GM21360 (cell line): ENCODE measurements around the gene DTWD2.
"Not testable (repeated sequence)": the region's sequence is repeated elsewhere in the genome, so short reads cannot be mapped to it uniquely, and the experiment has no call there.

Source experiments
- ATAC-seq: cut with Tn5 transposase; IDR thresholded peaks from one replicate; pipeline ENCODE4 v1.9.1; 2021; ENCODE audit warnings: mild to moderate bottlenecking, moderate library complexity; ENCODE audit not compliant: unreplicated experiment

The DTWD2 gene

GRCh38 chr5:118998861-118999260 lies 10.5 kb upstream of the DTWD2 start:
- not testable (repeated sequence) for ATAC-seq

DNA sequence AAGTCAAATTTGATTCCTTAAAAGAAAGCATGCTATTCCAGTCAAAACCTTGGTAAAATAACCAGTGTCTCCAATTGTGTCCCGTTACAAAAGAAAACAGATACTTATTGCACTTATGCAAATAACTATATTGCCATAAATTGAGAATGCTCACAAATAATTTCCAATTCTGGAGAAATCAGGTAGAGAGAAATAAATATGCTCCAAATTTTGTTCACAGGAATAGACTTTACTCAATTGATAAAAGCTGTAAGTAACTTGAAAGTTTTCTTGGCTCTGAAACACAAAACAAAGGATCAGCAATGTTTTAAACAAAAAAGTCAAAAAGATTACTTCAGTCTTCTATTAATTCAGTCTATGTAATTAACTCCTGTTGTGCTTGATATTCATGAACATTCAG lies 7.8 kb upstream of the DTWD2 start:
- ATAC-seq, result no peak

- no peak for ATAC-seq
Measured at GRCh38 chr5:118994595-118994994, 6.2 kb upstream of the DTWD2 start.

DNA sequence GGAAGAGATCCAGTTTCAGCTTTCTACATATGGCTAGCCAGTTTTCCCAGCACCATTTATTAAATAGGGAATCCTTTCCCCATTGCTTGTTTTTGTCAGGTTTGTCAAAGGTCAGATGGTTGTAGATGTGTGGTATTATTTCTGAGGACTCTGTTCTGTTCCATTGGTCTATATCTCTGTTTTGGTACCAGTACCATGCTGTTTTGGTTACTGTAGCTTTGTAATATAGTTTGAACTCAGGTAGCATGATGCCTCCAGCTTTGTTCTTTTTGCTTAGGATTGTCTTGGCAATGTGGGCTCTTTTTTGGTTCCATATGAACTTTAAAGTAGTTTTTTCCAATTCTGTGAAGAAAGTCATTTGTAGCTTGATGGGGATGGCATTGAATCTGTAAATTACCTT lies 4.8 kb upstream of the DTWD2 start:
- not testable (repeated sequence) for ATAC-seq

DNA sequence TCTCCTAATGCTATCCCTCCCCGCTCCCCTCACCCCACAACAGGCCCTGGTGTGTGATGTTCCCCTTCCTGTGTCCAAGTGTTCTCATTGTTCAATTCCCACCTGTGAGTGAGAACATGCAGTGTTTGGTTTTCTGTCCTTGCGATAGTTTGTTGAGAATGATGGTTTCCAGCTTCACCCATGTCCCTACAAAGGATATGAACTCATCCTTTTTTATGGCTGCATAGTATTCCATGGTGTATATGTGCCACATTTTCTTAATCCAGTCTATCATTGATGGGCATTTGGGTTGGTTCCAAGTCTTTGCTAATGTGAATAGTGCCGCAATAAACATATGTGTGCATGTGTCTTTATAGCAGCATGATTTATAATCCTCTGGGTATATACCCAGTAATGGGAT lies 3.7 kb upstream of the DTWD2 start:
- ATAC-seq, result not testable (repeated sequence)

DNA sequence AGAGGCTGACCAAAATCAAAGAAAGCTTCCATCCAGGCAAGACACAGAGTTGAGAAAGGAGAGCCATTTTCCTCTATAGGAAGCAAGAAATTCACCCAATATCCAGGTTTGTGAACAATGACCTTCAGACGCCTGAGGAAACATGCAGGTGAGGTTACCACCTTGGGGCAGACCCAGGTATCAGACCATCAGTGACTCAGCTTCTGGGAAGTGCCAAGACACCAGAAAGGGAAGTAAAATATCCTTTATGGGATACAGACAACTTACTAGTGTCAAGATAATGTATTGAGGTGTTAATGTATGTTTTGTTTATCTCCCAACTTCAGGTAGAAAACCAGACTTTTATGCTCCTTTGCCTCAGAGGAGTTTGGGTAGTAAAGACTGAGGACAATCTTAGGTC lies 2.2 kb upstream of the DTWD2 start:
- ATAC-seq, result no peak

DNA sequence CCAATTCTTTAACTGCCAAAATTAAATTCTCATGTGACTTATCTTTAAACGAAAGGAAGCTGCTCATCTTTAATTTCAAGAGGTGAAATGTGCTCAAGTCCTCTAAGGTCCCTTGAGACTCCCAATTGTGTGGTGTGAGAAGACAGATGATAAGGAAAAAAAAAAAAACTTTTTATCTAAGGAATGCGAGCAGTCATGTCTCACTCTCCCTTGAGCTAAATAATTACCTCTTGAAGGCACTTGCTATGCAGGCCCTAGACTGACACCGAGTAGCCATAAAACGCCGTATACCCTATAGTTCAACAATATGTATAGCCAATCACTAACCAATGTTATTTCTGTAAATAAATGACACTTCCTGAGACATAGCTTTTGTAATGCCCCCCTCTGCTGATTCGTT lies 1.5 kb upstream of the DTWD2 start:
- no peak for ATAC-seq

GRCh38 chr5:118988866-118989180 lies 476 bp upstream of the DTWD2 start:
- no peak for ATAC-seq

DNA sequence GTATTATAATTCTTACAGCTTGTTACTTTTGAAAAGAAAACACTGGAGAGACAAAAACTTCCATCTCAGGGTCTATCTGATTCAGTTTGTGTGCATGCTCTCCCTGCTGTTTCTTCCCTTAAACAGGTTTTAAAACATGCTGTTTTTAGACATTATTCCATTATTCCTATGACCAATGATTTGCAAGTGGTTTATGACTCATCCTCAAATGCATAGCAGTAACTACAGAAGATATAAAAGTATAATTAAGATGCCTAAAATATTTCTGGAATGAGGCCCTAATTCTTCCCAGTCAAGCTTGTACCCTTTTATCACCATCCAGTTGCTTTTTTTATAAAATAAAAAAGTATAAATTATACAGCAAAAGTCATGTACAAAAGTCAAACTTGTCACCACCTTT lies 3.7 kb downstream of the DTWD2 start:
- ATAC-seq, result no peak

DNA sequence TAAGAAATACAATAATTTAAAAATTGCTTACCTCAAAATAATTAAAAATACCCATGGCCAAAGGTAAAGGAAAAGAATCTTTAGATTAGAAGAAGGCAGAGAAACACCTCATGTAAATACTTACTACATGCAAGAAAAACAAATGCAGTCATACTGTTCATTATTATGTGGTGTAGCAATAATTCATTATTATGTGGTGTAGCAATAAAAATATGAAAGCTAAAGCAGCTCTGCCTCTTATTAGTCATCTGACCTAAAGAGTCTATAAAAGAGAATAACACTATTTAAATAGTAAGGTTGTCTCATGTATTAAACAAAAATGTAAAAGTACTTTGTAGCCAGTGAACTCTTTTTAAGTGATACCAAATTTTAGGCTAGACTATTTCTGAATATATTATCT lies 6.6 kb downstream of the DTWD2 start:
- ATAC-seq, result no peak

DNA sequence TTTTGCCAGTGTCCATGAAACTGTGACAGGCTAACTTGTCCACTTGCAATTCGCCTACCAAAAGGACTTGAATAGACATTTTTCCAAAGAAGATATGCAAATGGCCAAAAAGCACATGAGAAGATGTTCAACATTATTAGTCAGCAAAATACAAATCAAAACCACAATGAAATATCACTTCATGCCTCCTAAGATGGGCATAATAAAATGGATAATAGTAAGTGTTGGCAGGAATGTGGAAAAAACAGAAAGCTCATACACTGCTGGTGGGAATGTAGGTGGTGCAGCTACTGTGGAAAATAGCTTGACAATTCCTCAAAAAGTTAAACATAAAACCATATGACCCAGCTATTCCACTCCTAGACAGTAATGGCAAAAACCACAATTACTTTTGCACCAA lies 7.9 kb downstream of the DTWD2 start:
- no peak for ATAC-seq

- ATAC-seq, result no peak
Measured at GRCh38 chr5:118980017-118980416, 8.3 kb downstream of the DTWD2 start.

GRCh38 chr5:118973779-118974445 lies 14.4 kb downstream of the DTWD2 start:
- not testable (repeated sequence) for ATAC-seq

DNA sequence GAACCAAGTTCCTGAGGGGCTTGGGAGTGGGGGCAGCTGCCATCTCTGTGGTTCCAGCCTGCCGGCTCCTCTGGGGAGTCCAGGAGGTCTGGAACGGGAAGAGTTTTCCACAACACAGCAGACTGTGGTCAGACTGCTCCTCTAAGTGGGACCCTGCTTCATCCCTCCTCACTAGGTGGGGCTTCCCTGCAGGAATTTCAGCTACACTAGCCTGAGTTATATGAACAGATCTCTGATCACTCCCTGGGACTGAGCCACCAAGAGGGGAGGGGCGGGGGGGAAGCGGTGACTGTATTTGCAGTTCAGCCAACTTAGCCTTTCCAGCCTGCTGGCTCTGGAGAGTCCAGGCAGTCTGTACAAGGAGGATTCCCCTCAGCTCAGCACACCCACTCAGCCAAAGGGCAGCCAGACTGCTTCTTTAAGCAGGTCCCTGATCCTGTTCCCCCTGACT lies 19.4 kb downstream of the DTWD2 start:
- ATAC-seq, result no peak

GRCh38 chr5:118968406-118968911 lies 19.9 kb downstream of the DTWD2 start:
- ATAC-seq, result no peak

DNA sequence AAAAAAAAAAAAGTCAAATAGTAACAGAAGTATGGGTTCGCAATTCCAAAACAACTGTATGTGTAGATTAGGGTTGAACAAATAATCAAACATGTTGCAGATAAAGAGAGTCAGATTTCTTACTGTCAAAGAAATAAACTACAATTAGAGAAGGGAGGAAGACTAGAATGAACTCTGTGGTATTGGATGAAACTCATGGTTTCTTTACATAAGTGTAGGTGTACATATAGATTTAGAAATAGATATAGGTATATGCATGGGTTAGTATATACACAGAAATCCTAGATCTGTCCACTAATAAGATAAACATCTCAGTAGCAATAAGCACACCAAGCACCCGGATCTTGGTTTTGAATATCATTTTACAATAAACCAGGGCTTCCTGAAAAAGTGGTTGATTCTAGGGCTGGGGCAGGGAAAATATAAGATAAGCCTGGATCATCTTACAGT lies 21.3 kb downstream of the DTWD2 start:
- no peak for ATAC-seq

- ATAC-seq, result no peak
Measured at GRCh38 chr5:118965890-118966289, 22.5 kb downstream of the DTWD2 start.

GRCh38 chr5:118964970-118965369 lies 23.4 kb downstream of the DTWD2 start:
- not testable (repeated sequence) for ATAC-seq

- not testable (repeated sequence) for ATAC-seq
Measured at GRCh38 chr5:118964388-118964787, 24.0 kb downstream of the DTWD2 start.

DNA sequence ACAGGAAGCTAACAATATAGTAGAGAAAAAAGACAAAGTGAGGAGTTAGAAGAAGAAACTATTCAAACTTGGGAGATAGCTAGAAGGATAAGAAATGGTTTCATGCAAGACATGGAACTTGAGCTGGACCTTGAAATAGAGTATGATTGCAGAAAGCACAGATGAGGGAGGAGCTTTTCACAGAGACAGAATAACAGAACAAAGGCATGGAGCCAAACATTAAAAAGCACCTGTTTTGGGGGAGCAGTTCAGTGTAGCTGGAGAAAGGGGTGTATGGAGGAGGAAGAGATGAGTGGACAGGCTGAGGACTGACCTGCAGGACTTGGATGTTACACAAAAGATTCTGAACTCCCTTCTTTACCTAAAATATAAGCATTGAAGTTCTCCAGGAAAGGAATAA lies 25.2 kb downstream of the DTWD2 start:
- ATAC-seq, result no peak

- ATAC-seq, result no peak
Measured at GRCh38 chr5:118960557-118960956, 27.8 kb downstream of the DTWD2 start.

DNA sequence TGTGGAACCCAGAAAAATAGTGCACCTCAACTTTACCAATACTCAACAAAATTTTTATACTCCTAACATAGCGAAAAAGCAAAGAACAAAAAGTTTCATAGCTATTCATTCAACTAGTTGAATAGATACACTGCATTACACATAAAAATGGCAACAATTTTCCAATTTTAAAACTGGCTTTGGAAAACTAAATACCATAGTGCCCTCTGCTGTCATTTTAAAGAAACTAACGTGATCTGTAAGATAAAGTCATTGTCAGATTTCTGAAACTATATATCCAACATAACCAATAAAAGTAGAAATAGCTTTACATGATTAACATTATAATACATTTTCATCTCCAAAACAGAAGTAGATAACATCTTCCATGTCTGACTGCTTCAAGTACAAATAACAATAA lies 31.6 kb downstream of the DTWD2 start:
- no peak for ATAC-seq

DNA sequence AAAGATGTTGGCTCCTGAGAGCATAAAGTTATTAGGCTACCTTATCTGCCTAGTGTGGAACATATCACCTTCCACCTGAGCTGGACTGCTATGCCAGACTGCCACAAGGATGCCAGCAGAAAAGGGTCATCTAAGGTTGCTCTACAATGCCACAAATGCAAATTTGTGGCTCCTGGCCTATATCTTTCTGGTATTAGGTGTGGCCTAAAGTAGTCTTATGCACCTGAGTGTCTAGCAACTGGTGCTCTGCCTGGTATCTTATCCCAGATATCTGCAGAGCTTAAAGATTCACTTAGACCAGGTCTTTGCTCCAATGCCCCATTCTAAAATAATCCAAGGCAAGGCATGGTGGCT lies 34.7 kb downstream of the DTWD2 start:
- ATAC-seq, result no peak
